22Rv1 (cell line): Measurements from ENCODE around the gene MGA.

Experiments used
- ZFX ChIP-seq: fragments of 450-650 bp; IDR thresholded peaks from 2 replicates; pipeline ENCODE4 v1.6.1; 2017; ENCODE audit warnings: antibody characterized with exemption, borderline replicate concordance
- TF ChIP-seq, protein P1 (sequence below): fragments of 450-650 bp; IDR thresholded peaks from 2 replicates; pipeline ENCODE4 v1.5.1; 2017; ENCODE audit warnings: mild to moderate bottlenecking

DNA sequence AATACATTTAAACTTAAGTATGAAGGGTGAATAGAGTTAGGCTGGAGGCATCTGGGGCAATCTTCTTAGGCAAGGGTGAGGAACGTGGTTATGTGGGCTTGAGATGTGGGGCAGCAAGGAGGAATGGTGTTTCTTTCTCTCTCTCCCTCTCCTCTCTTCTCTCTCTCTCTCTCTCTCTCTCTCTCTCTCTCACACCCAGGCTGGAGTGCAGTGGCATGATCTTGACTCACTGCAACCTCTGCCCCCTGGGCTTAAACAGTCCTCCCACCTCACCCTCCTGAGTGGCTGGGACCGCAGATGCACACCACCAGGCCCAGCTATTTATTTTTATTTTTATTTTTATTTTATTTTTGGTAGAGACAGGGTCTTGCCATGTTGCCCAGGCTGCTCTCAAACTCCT, 4.0 kb upstream of the MGA start:
- TF ChIP-seq, protein P1, sequence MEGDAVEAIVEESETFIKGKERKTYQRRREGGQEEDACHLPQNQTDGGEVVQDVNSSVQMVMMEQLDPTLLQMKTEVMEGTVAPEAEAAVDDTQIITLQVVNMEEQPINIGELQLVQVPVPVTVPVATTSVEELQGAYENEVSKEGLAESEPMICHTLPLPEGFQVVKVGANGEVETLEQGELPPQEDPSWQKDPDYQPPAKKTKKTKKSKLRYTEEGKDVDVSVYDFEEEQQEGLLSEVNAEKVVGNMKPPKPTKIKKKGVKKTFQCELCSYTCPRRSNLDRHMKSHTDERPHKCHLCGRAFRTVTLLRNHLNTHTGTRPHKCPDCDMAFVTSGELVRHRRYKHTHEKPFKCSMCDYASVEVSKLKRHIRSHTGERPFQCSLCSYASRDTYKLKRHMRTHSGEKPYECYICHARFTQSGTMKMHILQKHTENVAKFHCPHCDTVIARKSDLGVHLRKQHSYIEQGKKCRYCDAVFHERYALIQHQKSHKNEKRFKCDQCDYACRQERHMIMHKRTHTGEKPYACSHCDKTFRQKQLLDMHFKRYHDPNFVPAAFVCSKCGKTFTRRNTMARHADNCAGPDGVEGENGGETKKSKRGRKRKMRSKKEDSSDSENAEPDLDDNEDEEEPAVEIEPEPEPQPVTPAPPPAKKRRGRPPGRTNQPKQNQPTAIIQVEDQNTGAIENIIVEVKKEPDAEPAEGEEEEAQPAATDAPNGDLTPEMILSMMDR, result no peak
- no peak for TF ChIP-seq ZFX
